A673 (cell line): ENCODE measurements around the gene MAPK8IP3. TPM values are rescaled to one million over a fixed set of nuclear protein-coding genes. Genes with fewer than 3 reads are reported as not detected.

Experiments
- BruUV-seq: library from RNA; stranded (reverse); fragments of 400-500 nt; replicated peaks from 2 replicates; lab custom pipeline; 2021; lab: Mats Ljungman, UMichigan
- CTCF ChIA-PET: fragments of 300-600 bp; sonication (Branson Sonifier 250); formaldehyde crosslinking; loops from one replicate; lab custom pipeline; 2022; ENCODE audit warnings: antibody characterized with exemption; lab: Charles Lee
- POLR2A ChIA-PET: fragments of 300-600 bp; sonication (Branson Sonifier 250); formaldehyde crosslinking; loops from one replicate; lab custom pipeline; 2022; ENCODE audit warnings: antibody characterized with exemption; ENCODE audit not compliant: low non-redundant PET; lab: Charles Lee
- DNase-seq: peaks from one replicate; pipeline ENCODE4 v3.0.0-alpha.2; 2015; ENCODE audit warnings: low spot score
- H3K27ac ChIP-seq: fragments of 200-600 bp; sonication (generic); 2 replicates; pipeline ENCODE4 v1.5.1; 2016; ENCODE audit warnings: mixed run types, low read depth, mild to moderate bottlenecking, mixed read lengths, antibody characterized with exemption, low read length; ENCODE audit not compliant: poor library complexity, severe bottlenecking
- H3K27me3 ChIP-seq: fragments of 200-600 bp; sonication (generic); replicated peaks from 2 replicates; pipeline ENCODE4 v1.6.1; 2017; ENCODE audit warnings: mixed run types, low read depth, mild to moderate bottlenecking, mixed read lengths, antibody characterized with exemption, low read length; ENCODE audit not compliant: insufficient read depth, poor library complexity
- H3K36me3 ChIP-seq: fragments of 200-600 bp; sonication (generic); 2 replicates; pipeline ENCODE4 v1.6.1; 2016; ENCODE audit warnings: mixed run types, mild to moderate bottlenecking, mixed read lengths, antibody characterized with exemption, low read length; ENCODE audit not compliant: insufficient read depth, poor library complexity, severe bottlenecking
- H3K4me1 ChIP-seq: fragments of 200-600 bp; sonication (generic); 2 replicates; pipeline ENCODE4 v1.6.1; 2017; ENCODE audit warnings: mixed run types, mild to moderate bottlenecking, mixed read lengths, antibody characterized with exemption, low read length; ENCODE audit not compliant: insufficient read depth, poor library complexity, severe bottlenecking
- H3K4me3 ChIP-seq: fragments of 200-600 bp; sonication (generic); 2 replicates; pipeline ENCODE4 v1.5.1; 2016; ENCODE audit warnings: low read depth, mixed run types, mild to moderate bottlenecking, mixed read lengths, low read length; ENCODE audit not compliant: poor library complexity, severe bottlenecking
- H3K9me3 ChIP-seq: fragments of 200-600 bp; sonication (generic); 2 replicates; pipeline ENCODE4 v1.6.1; 2016; ENCODE audit warnings: mixed run types, low read depth, mild to moderate bottlenecking, mixed read lengths, antibody characterized with exemption, low read length; ENCODE audit not compliant: poor library complexity, severe bottlenecking
- EZH2 ChIP-seq: fragments of 200-600 bp; sonication (generic); IDR thresholded peaks from 2 replicates; pipeline ENCODE4 v1.6.1; 2017; ENCODE audit warnings: borderline replicate concordance, low read depth, mild to moderate bottlenecking, mixed read lengths, antibody characterized with exemption, low read length; ENCODE audit not compliant: poor library complexity, severe bottlenecking
- intact Hi-C: fragments of 100-400 bp; cut with micrococcal nuclease; formaldehyde crosslinking; loops from one replicate; pipeline ENCODE4 v1.10.0; 2022; ENCODE audit not compliant: unreplicated experiment
- total RNA-seq: library from RNA; stranded (reverse); gene quantifications from 2 replicates; pipeline ENCODE4 v1.2.3, GENCODE V29; 2021
- TF ChIP-seq, protein P1 (sequence below): fragments of 300-800, 200-600 bp; sonication (generic); conservative IDR thresholded peaks from 2 replicates; pipeline ENCODE4 v1.5.1; 2017; ENCODE audit warnings: low read depth, mild to moderate bottlenecking, antibody characterized with exemption, low read length, moderate library complexity, mixed read lengths

MAPK8IP3 gene
- total RNA-seq, 1 experiment from 2014 or later = 69.2 TPM

DNA sequence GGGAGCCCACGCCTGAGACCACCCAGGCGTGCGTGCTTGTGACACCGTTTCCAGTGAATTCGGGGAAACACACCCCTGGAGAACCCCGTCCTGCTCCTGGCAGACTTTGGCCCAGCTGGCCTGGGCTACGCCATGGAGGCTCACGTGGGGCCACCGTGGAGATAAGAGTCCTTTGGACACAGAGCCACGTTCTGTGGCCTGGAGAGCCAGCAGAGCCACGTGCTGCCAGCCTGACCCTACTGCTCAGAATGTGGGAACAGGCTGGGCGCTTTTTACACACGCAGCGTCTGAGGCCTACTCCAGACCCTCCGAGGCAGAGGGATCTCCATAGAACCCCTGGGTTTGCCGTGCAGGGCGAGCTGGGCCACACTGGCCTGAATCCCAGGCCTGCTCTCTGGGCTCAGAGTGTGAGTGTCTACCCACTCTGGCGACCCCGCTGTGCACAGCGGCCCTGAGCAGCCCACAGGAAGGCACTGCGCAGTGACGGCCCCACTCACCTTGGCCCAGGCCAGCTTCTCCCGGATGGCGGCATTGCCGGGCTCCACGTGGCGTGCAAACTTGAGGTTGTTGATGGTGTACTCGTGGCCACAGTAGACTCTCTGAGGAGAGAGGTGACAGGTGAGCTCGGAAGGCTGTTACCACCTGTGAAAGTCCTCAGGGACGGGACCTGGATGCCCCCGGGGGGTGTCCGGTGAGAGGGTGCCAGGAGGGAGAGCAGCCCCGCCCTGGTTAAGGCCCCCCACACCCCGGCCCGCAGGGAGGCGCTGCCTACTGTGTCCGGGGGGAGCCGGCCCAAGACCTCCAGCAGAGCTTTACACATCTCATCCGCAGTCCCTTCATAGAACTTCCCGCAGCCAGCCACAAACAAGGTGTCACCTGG lies 110.6 kb downstream of the MAPK8IP3 start:
- no peaks in the 10 kb centered on the region for H3K9me3 ChIP-seq
- CTCF ChIA-PET = no interaction called here
- no peaks in the 10 kb centered on the region for H3K27me3 ChIP-seq
- H3K36me3 ChIP-seq = no peaks in the 10 kb centered on the region
- POLR2A ChIA-PET = no interaction called here
- TF ChIP-seq EZH2 = no peak
- TF ChIP-seq, protein P1, sequence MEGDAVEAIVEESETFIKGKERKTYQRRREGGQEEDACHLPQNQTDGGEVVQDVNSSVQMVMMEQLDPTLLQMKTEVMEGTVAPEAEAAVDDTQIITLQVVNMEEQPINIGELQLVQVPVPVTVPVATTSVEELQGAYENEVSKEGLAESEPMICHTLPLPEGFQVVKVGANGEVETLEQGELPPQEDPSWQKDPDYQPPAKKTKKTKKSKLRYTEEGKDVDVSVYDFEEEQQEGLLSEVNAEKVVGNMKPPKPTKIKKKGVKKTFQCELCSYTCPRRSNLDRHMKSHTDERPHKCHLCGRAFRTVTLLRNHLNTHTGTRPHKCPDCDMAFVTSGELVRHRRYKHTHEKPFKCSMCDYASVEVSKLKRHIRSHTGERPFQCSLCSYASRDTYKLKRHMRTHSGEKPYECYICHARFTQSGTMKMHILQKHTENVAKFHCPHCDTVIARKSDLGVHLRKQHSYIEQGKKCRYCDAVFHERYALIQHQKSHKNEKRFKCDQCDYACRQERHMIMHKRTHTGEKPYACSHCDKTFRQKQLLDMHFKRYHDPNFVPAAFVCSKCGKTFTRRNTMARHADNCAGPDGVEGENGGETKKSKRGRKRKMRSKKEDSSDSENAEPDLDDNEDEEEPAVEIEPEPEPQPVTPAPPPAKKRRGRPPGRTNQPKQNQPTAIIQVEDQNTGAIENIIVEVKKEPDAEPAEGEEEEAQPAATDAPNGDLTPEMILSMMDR = no peak
- no TSS peak for BruUV-seq
- intact Hi-C loops = no loop called here
- no peak for DNase-seq
- H3K4me3 ChIP-seq = no peak overlapping the region
- peaks cover 9% of the 10 kb centered on the region for H3K4me1 ChIP-seq
- H3K27ac ChIP-seq = no peak overlapping the region

DNA sequence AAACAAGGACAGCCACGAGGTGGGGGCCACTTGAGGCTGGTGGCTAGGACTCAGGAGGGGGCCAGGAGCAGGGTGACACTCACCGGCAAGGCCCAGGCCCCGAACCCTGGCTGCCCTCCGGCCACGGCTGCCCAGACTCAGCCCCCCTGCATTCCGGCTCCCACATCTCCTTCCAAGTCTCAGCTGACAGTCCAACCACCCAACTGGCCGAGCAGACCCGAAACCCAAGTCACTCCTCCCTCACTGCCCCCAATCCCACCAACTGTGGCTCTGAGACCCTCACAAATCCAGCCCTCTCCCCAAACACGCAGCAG lies 111.2 kb downstream of the MAPK8IP3 start:
- H3K4me1 ChIP-seq = peaks cover 9% of the 10 kb centered on the region
- BruUV-seq = no TSS peak
- H3K9me3 ChIP-seq = no peaks in the 10 kb centered on the region
- H3K27ac ChIP-seq = no peak overlapping the region
- TF ChIP-seq, protein P1 = no peak
- no peak for TF ChIP-seq EZH2
- intact Hi-C loops = no loop called here
- H3K4me3 ChIP-seq = no peak overlapping the region
- no peaks in the 10 kb centered on the region for H3K36me3 ChIP-seq
- no peak for DNase-seq
- H3K27me3 ChIP-seq = no peaks in the 10 kb centered on the region
- CTCF ChIA-PET = no interaction called here
- POLR2A ChIA-PET = no interaction called here

DNA sequence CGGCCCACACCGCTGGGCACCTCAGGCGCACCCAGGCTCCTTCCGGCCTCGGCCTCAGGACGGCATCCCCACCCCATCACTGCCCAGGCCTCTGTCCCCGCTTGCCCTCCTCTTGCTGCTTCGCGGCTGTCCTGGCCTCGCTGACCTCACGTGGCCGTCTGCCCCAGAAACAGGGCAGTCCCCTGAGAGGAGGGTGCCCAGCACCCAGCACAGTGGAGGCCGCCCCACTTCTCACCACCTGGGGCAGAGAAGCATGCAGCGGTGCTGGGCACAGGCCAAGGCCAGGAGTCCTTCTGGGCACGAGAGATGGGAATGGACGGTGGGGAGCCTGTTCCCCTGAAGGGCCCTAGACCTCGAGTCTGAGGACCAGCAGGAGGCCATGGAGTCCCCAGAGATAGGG lies 111.7 kb downstream of the MAPK8IP3 start:
- H3K36me3 ChIP-seq = no peaks in the 10 kb centered on the region
- no peak overlapping the region for H3K27ac ChIP-seq
- BruUV-seq = no TSS peak
- H3K4me1 ChIP-seq = peaks cover 5% of the 10 kb centered on the region
- ChIA-PET POLR2A (no interaction called here), CTCF (no interaction called here)
- TF ChIP-seq EZH2 = no peak
- TF ChIP-seq, protein P1 = no peak
- H3K27me3 ChIP-seq = no peaks in the 10 kb centered on the region
- intact Hi-C loops = no loop called here
- H3K4me3 ChIP-seq = no peak overlapping the region
- H3K9me3 ChIP-seq = no peaks in the 10 kb centered on the region
- no peak for DNase-seq
